ENCODE data around the gene PSORS1C2. TPM values are rescaled to one million over a fixed set of nuclear protein-coding genes. Genes with fewer than 3 reads are reported as not detected.

Gene PSORS1C2
- total and polyA plus RNA-seq, 12 donors: not detected

- DNase-seq (peak; percentile 80 to 91), ATAC-seq (peak; percentile 91 to 99 (median 98))
- WGBS, 2 donors: 51 to 55% methylated on average over 26 of the region's 26 CpGs
- Histone ChIP-seq H3K4me3 (peak overlapping the region in 9 of 10 donors; percentile 18 to 59 (median 42)), H3K9me3 (no peaks in the 10 kb centered on the region), H3K27me3 (no peaks in the 10 kb centered on the region), H3K4me1 (peaks cover 0 to 53% (median 7%) of the 10 kb centered on the region in 9 donors), H3K27ac (peak overlapping the region in 6 of 10 donors; percentile 6 to 71 (median 50)), H3K36me3 (peaks cover 0 to 13% (median 0%) of the 10 kb centered on the region in 9 donors)
- no peak for TF ChIP-seq CTCF (IDR thresholded peaks at IDR 0.05)
- intact Hi-C loops (cut with DNase I): no loop called here
Measured at GRCh38 chr6:31180500-31180899, 41.6 kb upstream of the PSORS1C2 start.

GRCh38 chr6:31179896-31180295 is 41.0 kb upstream of the PSORS1C2 start:
- Histone ChIP-seq H3K36me3 (peaks cover 0 to 13% (median 0%) of the 10 kb centered on the region in 9 donors), H3K9me3 (no peaks in the 10 kb centered on the region), H3K27me3 (no peaks in the 10 kb centered on the region), H3K4me3 (peak overlapping the region in 8 of 10 donors; percentile 27 to 59 (median 44)), H3K4me1 (peaks cover 0 to 51% (median 7%) of the 10 kb centered on the region in 9 donors), H3K27ac (peak overlapping the region in 6 of 10 donors; percentile 6 to 71 (median 50))
- DNase-seq (no peak), ATAC-seq (no peak)
- TF ChIP-seq CTCF (IDR thresholded peaks at IDR 0.05): no peak
- 94 to 97% methylated on average over 8 of the region's 8 CpGs for WGBS, 2 donors
- intact Hi-C loops (cut with DNase I): loop anchor here in 1 of 10 donors (5.0 kb wide), 1 partner anchor 38 kb away; no protein-coding TSS in a partner anchor

- no peak for TF ChIP-seq CTCF (IDR thresholded peaks at IDR 0.05)
- ATAC-seq (no peak), DNase-seq (no peak)
- H3K9me3 ChIP-seq: no peaks in the 10 kb centered on the region
- WGBS, 2 donors: 59 to 81% methylated on average over 4 of the region's 4 CpGs
- no peak overlapping the region for H3K27ac ChIP-seq
- no peaks in the 10 kb centered on the region for H3K27me3 ChIP-seq
- intact Hi-C loops (cut with DNase I): loop anchor here in 1 of 10 donors (5.0 kb wide), 1 partner anchor 37 kb away; no protein-coding TSS in a partner anchor
- peaks cover 0 to 42% (median 7%) of the 10 kb centered on the region in 9 donors for H3K4me1 ChIP-seq
- peaks cover 0 to 16% (median 0%) of the 10 kb centered on the region in 9 donors for H3K36me3 ChIP-seq
- H3K4me3 ChIP-seq: no peak overlapping the region
Measured at GRCh38 chr6:31179042-31179386, 40.1 kb upstream of the PSORS1C2 start.

GRCh38 chr6:31178143-31179041 is 39.5 kb upstream of the PSORS1C2 start:
- no peak overlapping the region for H3K27ac ChIP-seq

More at GRCh38 chr6:31178143-31179041, 39.5 kb upstream of the PSORS1C2 start:
- TF ChIP-seq CTCF (IDR thresholded peaks at IDR 0.05): no peak
- 62 to 78% methylated on average over 8 of the region's 8 CpGs for WGBS, 2 donors
- ATAC-seq: no peak
- Histone ChIP-seq H3K4me3 (no peak overlapping the region), H3K4me1 (peaks cover 0 to 43% (median 8%) of the 10 kb centered on the region in 9 donors), H3K27me3 (no peaks in the 10 kb centered on the region), H3K36me3 (peaks cover 0 to 16% (median 0%) of the 10 kb centered on the region in 9 donors), H3K9me3 (no peaks in the 10 kb centered on the region)
- intact Hi-C loops (cut with DNase I): loop anchor here in 1 of 10 donors (5.0 kb wide), 1 partner anchor 36 kb away; no protein-coding TSS in a partner anchor
- no peak for DNase-seq
